NCI-H510A treated with DMSO at 0.1 percent for 48 hours (cell line): ENCODE results near the gene CHIA.

Experiments used
- DNase-seq: peaks from one replicate; lab custom pipeline; 2025; lab: John Stamatoyannopoulos, UW

The CHIA gene

DNA sequence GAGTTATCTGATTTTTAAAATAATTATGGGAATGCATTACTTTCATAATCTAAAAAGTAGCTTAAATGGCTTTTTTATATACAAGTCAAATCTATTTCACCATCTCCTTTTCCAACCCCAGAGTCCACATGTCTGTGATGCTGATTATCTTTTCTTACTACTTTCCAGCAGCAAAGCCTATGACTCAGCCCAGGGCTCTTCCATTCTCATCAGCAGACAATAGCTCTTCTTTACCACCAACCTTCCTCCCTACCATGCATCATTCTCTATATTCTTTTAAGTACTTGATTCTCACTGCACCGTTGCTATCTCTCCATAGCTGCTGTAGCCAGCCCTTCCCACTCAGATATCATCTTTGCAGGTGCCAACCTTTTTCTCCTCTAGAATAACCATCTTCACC is 75.6 kb downstream of the CHIA start:
- no peak for DNase-seq

- DNase-seq = no peak
Observed at GRCh38 chr1:111369177-111369576, 78.5 kb downstream of the CHIA start.

- no peak for DNase-seq
Observed at GRCh38 chr1:111369645-111370044, 79.0 kb downstream of the CHIA start.
